ENCODE results near the gene TGFBR3L.

DNA sequence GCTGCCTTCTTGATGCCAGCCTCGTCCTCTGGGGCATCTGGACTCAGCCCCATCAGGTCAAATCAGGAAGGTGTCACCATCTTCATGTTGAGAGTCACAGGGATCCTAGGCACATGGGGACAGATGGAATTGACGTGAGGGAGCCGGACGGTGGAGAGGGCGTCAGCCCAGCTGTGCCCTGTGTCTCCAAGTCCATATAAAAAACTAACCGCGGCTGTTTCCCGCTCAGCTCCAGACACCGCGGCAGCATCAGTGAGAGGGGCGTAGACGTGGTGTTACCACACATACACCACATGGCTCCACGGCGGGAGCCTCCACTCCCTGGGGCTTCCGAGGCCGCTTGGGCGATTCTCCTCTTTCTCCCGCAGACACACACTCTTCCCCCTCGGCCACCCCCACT is 34.8 kb upstream of the TGFBR3L start:
- TF ChIP-seq CTCF (IDR thresholded peaks at IDR 0.05; ENCODE audit: insufficient read depth, low read depth, low read length) (no peak), EZH2 (IDR thresholded peaks at IDR 0.05; ENCODE audit: insufficient read depth, low read length) (no peak)

Measured in astrocyte (in vitro differentiated cells and primary cell).